ENCODE data around the gene HNRNPU. TPM values are rescaled to one million over a fixed set of nuclear protein-coding genes. Genes with fewer than 3 reads are reported as not detected.

The HNRNPU gene
- total and polyA plus RNA-seq, 2 of the 13 experiments (the other 11 are each of a cell fraction or from before 2014, with no cell fraction given), result 101 to 508 TPM

DNA sequence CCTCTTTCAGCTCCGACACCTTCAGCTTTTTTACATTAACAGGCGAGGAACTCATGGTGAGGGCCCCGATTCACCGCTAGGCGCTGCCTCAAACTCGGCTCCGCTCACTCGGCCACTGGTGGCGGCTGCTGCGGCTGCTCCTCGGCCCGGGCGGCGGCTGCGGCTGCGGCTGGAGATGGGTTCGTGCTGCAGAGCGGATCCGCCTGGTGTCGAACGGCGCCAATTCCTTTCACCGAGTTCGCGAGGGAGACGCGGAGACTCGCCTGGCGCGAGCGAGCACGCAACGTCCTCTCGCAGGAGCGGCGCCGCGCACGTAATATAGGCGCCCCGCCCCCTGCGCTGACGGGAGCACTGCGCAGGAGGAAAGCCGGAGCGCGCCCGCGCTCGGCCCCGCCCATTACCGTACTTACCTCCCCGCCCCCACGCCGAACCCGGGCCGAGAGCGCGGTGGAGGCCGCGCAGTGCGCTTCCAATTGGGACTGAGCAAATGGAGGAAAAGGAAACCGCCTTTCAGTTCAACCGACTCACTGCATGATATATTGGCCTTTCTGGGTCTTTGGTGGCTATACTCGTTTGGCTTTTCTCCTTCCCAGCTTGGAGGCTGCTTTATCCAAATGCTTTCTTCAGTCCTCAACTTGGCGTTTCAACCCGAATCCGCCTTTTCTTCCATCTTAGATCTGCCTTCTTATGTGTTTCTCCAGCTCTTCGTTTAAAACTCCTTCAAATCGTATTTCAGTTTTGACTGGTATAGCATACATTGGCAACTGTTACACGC lies at the start of gene HNRNPU (continued):
- no peak for TF ChIP-seq ZFP41 (CRISPR knock-in tag; IDR thresholded peaks at IDR 0.05; ENCODE audit: borderline replicate concordance)
- TF ChIP-seq NCOA1 (CRISPR knock-in tag; IDR thresholded peaks at IDR 0.05), result peak; percentile 82; the same call in 1 of the 2 replicates
- TF ChIP-seq ZNF383 (CRISPR knock-in tag; IDR thresholded peaks at IDR 0.05; ENCODE audit: borderline replicate concordance), result no peak
- 0 out of 2 replicates have a peak, but pooled peaks have one; percentile 32 for TF ChIP-seq HMGXB3 (CRISPR knock-in tag; IDR thresholded peaks at IDR 0.05; ENCODE audit: borderline replicate concordance)
- 0 out of 2 replicates have a peak, but pooled peaks have one; percentile 4 for TF ChIP-seq STAG1 (CRISPR knock-in tag; IDR thresholded peaks at IDR 0.05)
- TF ChIP-seq HOXD1 (CRISPR knock-in tag; IDR thresholded peaks at IDR 0.05), result no peak; the same call in 1 of the 2 replicates
- no peak; the same call in 1 of the 2 replicates for TF ChIP-seq EED (CRISPR knock-in tag; IDR thresholded peaks at IDR 0.05)
- TF ChIP-seq, protein P1, sequence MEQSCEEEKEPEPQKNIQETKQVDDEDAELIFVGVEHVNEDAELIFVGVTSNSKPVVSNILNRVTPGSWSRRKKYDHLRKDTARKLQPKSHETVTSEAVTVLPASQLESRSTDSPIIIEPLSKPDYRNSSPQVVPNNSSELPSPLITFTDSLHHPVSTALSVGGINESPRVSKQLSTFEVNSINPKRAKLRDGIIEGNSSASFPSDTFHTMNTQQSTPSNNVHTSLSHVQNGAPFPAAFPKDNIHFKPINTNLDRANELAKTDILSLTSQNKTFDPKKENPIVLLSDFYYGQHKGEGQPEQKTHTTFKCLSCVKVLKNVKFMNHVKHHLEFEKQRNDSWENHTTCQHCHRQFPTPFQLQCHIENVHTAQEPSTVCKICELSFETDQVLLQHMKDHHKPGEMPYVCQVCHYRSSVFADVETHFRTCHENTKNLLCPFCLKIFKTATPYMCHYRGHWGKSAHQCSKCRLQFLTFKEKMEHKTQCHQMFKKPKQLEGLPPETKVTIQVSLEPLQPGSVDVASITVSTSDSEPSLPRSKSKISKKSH (CRISPR knock-in tag; IDR thresholded peaks at IDR 0.05; ENCODE audit: borderline replicate concordance), result no peak; the same call in 1 of the 2 replicates
- peak; percentile 71; the same call in 1 of the 2 replicates for TF ChIP-seq POLR2AphosphoS2 (IDR thresholded peaks at IDR 0.05; ENCODE audit: low read depth, low read length)
- peak; percentile 67; the same call in 1 of the 2 replicates for TF ChIP-seq TFDP1 (CRISPR knock-in tag; IDR thresholded peaks at IDR 0.05; ENCODE audit: borderline replicate concordance)
- TF ChIP-seq MYC (CRISPR knock-in tag; IDR thresholded peaks at IDR 0.05; ENCODE audit: borderline replicate concordance), result peak; percentile 79; the same call in 1 of the 2 replicates
- no peak; the same call in 1 of the 2 replicates for TF ChIP-seq E2F5 (CRISPR knock-in tag; conservative IDR thresholded peaks at IDR 0.05)
- TF ChIP-seq ZNF251 (CRISPR knock-in tag; IDR thresholded peaks at IDR 0.05), result no peak
- no peak for TF ChIP-seq ZNF652 (CRISPR knock-in tag; IDR thresholded peaks at IDR 0.05; ENCODE audit: borderline replicate concordance, low read depth)
- no peak for TF ChIP-seq BCLAF1 (IDR thresholded peaks at IDR 0.05)
- TF ChIP-seq JUNB (CRISPR knock-in tag; IDR thresholded peaks at IDR 0.05; ENCODE audit: borderline replicate concordance), result no peak; the same call in 1 of the 2 replicates

Data from HepG2 (cell line).